ENCODE measurements around the gene TJP3.

The TJP3 gene

DNA sequence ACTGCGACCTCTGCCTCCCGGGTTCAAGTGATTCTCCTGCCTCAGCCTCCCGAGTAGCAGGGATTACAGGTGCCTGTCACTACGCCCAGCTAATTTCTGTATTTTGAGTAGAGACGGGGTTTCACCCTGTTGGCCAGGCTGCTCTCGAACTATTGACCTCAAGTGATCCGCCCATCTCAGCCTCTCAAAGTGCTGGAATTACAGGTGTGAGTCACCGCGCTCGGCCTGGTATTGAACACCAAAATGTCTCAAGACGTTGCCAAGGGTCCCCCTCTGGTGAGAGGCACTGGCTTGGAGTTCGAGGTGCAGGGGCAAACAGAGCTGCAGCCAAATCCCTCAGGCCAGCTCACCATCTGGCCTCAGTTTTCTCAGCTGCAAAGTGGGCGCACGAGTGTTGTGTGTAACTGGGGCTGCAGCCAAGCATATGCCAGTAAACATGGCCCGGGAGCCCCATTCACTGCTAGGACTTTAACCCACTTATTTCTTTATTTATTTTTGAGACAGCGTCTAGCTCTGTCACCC is 8.0 kb downstream of the TJP3 start:
- no peak for DNase-seq

DNA sequence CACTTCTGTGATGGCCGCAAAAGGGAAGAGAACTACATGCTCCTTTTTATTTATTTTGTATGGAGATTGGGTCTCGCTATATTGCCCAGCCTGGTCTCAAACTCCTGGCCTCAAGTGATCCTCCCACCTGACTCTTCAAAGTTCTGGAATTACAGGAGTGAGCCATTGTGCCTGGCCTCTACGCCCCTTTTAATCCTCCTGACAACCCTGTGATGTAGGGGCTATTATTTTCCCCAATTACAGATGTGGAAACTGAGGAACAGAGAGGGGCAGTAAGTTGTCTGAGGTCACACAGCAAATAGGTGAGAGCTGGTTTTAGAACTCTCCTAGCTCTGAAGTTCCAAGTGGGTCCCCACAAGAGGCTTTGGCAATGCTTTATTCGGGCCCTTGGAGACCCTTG is 11.7 kb downstream of the TJP3 start:
- no peak for DNase-seq

DNA sequence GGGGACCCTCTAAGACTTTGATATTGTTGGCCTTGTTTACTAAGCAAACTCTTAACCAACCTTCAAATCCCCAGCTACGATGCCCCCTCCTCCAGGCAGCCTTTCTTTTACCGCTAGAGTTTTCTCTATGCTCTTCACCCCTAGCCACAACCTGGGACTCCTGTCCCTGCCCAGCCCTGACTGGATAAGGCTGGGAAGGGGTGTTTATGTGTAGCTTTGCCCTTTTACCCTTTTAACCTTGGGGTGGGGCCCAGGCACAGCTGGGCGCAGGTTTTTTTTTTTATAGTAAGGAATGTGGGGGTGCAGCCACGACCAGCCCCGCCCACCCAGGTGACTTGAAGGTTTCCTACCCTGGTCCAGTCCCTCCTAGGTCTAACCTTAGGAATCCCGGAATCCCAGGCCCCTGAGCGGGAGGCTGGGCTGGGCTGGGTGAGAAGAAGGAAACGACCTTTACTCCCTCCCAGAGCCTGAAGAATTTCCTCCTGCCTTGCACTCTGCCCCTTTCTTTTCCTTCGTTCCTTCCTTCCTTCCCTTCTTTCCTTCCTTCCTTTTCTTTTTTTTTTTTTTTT is 12.2 kb downstream of the TJP3 start:
- DNase-seq, result no peak

DNA sequence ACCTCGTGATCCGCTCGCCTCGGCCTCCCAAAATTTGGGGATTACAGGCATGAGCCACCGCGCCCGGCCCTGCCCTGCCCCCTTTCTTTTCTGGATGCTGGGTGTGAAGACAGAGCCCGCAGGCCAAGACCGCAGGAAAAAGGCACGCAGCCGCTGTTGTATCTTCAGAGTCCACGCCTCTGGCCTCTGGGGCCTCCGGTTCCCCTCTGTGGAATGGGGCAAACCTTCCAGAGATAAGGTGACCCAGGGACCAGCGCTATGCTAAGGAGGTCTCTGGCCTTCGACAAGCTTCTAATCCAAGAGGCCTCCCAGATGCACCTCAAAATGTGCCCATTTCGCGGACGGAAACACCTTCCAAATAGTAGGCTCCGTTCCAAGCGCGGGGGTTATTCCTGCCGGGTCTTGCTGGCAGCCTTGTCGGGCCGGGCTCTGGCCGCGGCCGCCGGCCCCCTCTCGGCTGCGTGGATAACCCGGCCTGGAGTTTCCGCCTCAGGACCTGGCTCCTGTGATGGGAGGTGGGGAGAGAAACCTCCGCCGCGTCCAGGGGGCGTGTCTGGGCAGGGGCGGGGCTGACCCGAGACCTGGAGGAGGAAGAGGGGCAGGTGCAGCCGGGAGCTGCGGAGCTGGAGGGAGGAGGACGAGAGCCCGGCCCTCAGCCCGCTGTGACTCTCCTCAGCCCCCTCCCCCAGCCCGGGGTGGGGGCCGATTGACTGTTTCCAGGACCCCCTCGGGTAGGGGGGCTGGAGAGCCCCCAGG is 13.1 kb downstream of the TJP3 start:
- DNase-seq, result peak; percentile 75

GRCh38 chr19:3721887-3722442 is 13.8 kb downstream of the TJP3 start:
- DNase-seq, result no peak

GRCh38 chr19:3722443-3723109 is 14.4 kb downstream of the TJP3 start:
- DNase-seq, result no peak

GRCh38 chr19:3723110-3723488 is 14.9 kb downstream of the TJP3 start:
- no peak for DNase-seq

- DNase-seq, result no peak
These were observed 15.7 kb downstream of the TJP3 start for GRCh38 chr19:3723883-3724282.

DNA sequence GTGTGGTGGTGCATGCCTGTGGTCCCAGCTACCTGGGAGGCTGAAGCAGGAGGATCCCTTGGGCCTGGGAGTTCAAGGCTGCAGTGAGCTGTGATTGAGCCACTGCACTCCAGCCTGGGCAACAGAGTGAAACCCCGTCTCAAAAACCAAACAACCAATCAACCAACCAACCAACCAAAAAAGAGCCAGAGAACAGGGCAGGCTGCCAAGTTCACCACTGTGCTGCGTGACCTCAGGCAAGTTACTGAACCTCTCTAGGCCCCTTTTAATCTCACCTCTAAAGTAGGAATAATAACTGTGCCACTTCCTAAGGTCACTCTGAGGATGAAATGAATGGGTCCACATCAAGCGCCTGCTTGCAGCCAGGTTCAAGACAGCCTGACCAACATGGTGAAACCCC is 16.9 kb downstream of the TJP3 start:
- DNase-seq, result no peak

GRCh38 chr19:3725640-3726310 is 17.6 kb downstream of the TJP3 start:
- DNase-seq, result peak; percentile 27

DNA sequence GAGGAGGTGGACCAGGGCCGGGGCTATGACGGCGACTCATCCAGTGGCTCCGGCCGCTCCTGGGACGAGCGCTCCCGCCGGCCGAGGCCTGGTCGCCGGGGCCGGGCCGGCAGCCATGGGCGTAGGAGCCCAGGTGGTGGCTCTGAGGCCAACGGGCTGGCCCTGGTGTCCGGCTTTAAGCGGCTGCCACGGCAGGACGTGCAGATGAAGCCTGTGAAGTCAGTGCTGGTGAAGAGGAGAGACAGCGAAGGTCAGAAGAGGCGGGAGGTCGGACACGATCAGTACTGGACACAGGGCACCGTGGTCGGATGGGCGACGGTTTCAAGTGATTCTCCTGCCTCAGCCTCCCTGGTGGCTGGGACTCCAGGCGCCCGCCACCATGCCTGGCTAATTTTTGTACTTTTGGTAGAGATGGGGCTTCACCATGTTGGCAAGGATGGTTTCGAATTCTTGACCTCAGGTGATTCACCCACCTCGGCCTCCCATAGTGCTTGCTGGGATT is 22.3 kb downstream of the TJP3 start:
- DNase-seq, result no peak

DNA sequence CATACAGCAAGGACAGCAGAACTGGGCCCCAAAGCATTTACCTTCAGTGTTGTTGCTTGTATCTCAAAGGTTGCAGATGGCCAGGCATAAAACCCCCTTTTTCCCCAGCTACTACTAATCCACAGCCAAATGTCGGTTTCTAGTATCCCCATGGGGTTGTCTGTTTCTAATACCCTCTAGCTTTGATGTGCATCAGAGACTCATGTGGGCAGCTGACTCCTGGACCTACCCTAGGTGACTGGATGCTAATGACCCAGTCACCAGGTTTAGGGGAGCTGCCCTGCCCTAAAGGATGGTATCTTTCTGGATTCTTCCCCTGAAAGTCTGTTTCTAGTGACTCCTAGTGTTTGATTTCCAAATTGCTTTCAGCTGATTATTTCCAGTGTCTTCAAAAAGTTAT is 23.9 kb downstream of the TJP3 start:
- no peak for DNase-seq

- no peak for DNase-seq
These were observed 25.5 kb downstream of the TJP3 start for GRCh38 chr19:3733549-3734309.

GRCh38 chr19:3734310-3734600 is 26.1 kb downstream of the TJP3 start:
- no peak for DNase-seq

DNA sequence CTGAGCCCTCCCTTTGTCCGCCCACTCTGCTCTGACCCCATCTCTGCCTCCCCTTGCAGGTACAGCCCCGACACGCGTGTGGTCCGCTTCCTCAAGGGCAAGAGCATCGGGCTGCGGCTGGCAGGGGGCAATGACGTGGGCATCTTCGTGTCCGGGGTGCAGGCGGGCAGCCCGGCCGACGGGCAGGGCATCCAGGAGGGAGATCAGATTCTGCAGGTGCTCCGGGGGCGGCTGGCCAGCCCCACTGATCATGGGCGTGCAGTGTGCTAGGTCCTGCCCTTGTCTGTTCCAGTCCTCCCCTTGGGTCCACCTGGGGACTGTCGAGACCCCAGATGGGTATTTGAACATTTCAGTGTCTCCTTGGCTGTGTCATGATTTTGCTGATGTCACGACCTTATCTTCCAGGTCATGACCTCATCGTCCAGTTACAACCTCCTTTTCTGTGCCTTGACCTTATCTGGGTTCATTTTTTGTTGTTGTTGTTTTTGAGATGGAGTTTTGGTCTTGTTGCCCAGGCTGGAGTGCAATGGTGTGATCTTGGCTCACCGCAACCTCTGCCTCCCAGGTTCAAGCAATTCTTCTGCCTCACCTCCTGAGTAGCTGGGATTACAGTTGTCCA is 28.0 kb downstream of the TJP3 start:
- no peak for DNase-seq

GRCh38 chr19:3737487-3738205 is 29.5 kb downstream of the TJP3 start:
- no peak for DNase-seq

GRCh38 chr19:3738477-3739220 is 30.5 kb downstream of the TJP3 start:
- no peak for DNase-seq

GRCh38 chr19:3740431-3740830 is 32.2 kb downstream of the TJP3 start:
- no peak for DNase-seq

DNA sequence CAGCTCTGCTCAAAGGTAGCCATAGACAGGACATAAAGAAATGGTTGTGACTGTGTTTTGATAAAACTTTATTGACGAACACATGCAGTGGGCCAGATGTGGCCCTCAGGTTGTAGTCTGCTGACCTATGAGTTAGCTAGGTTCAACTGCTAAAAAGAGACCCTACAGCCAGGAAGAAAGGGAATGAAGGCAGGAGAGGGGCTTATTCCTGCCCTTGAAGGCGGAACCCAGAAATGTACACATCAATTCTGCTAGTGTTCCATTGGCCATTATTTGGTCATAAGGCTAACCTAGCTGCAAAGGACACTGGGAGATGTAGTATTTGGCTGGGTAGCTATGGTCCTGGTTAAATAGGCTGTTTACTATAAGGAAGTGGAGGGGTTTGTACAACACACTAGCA is 35.3 kb downstream of the TJP3 start:
- no peak for DNase-seq

- DNase-seq, result no peak
These were observed 37.3 kb downstream of the TJP3 start for GRCh38 chr19:3745363-3746045.
